Measurements from ENCODE around the gene CNTN5. TPM values are rescaled to one million over a fixed set of nuclear protein-coding genes. Genes with fewer than 3 reads are reported as not detected.

Gene CNTN5
- total and polyA plus RNA-seq, 2 donors (not counting 1 experiment from before 2014, with no cell fraction given), result not detected

DNA sequence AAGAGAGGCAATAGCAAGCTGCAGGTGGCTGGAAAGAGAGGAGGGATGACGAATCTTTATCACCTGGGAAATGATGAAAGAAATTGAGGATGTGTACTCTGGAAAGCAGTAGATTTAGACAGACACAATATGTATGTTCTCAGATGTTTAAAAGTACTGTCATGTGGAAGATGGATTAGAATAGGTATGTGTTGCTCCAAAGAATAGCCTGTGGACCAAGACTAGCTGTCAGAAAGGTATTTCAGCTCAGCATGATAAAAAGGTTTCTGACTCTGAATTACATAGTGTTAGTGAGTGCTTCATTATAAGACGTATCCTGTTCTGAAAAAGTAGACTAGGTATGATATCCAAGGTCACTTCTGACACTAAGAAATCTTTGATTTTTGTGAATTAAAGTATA lies 322.4 kb downstream of the CNTN5 start:
- Mint-ChIP-seq H3K4me3 (no peak overlapping the region), H3K27me3 (no peaks in the 10 kb centered on the region), H3K27ac (no peak overlapping the region), H3K4me1 (no peaks in the 10 kb centered on the region), H3K9me3 (ENCODE audit: insufficient read depth) (no peaks in the 10 kb centered on the region)
- Histone ChIP-seq H3K36me3 (replicated peaks in 1 of 2; ENCODE audit: control extremely low read depth in 1 of 2, control insufficient read depth in 1 of 2, extremely low read depth in 1 of 2, insufficient read depth in 2 of 2, low read length in 1 of 2) (no peaks in the 10 kb centered on the region), H3K4me1 (ENCODE audit: control insufficient read depth in 2 of 2, insufficient read depth in 2 of 2, low read length in 2 of 2) (no peaks in the 10 kb centered on the region), H3K79me2 (ENCODE audit: control insufficient read depth, insufficient read depth, low read length) (no peaks in the 10 kb centered on the region), H4K20me1 (ENCODE audit: control insufficient read depth, insufficient read depth, low read length, poor library complexity, severe bottlenecking) (no peaks in the 10 kb centered on the region), H3K9me3 (ENCODE audit: control extremely low read depth in 1 of 3, control insufficient read depth in 2 of 3, insufficient read depth in 1 of 3, low read length in 2 of 3) (no peaks in the 10 kb centered on the region), H3K9ac (ENCODE audit: low read length) (no peak overlapping the region), H2AFZ (ENCODE audit: insufficient read depth, low read depth, low read length, poor library complexity, severe bottlenecking) (no peak overlapping the region), H3K27me3 (replicated peaks in 1 of 4; ENCODE audit: control extremely low read depth in 1 of 4, control insufficient read depth in 3 of 4, insufficient read depth in 4 of 4, low read length in 3 of 4) (no peaks in the 10 kb centered on the region), H3K27ac (ENCODE audit: low read length in 2 of 2) (no peak overlapping the region), H3K4me2 (replicated peaks; ENCODE audit: low read depth, low read length, poor library complexity, severe bottlenecking) (no peak overlapping the region), H3K4me3 (ENCODE audit: control extremely low read depth in 1 of 5, extremely low read depth in 1 of 5, insufficient read depth in 1 of 5, low read depth in 2 of 5, low read length in 4 of 5) (no peak overlapping the region)
- ChIA-PET CTCF (no interaction called here), POLR2A (no interaction called here)
- no peak for TF ChIP-seq EZH2 (IDR thresholded peaks at IDR 0.05; ENCODE audit: borderline replicate concordance, insufficient read depth, low read depth, low read length, poor library complexity, severe bottlenecking)
- TF ChIP-seq, protein P1, sequence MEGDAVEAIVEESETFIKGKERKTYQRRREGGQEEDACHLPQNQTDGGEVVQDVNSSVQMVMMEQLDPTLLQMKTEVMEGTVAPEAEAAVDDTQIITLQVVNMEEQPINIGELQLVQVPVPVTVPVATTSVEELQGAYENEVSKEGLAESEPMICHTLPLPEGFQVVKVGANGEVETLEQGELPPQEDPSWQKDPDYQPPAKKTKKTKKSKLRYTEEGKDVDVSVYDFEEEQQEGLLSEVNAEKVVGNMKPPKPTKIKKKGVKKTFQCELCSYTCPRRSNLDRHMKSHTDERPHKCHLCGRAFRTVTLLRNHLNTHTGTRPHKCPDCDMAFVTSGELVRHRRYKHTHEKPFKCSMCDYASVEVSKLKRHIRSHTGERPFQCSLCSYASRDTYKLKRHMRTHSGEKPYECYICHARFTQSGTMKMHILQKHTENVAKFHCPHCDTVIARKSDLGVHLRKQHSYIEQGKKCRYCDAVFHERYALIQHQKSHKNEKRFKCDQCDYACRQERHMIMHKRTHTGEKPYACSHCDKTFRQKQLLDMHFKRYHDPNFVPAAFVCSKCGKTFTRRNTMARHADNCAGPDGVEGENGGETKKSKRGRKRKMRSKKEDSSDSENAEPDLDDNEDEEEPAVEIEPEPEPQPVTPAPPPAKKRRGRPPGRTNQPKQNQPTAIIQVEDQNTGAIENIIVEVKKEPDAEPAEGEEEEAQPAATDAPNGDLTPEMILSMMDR (IDR thresholded peaks at IDR 0.05), result no peak
- DNase-seq (no peak), ATAC-seq (ENCODE audit: low read depth) (no peak)
- WGBS (ENCODE audit: insufficient coverage), result 82% methylated on average over 1 of the region's 2 CpGs
- intact Hi-C loops (cut with micrococcal nuclease), result no loop called here

DNA sequence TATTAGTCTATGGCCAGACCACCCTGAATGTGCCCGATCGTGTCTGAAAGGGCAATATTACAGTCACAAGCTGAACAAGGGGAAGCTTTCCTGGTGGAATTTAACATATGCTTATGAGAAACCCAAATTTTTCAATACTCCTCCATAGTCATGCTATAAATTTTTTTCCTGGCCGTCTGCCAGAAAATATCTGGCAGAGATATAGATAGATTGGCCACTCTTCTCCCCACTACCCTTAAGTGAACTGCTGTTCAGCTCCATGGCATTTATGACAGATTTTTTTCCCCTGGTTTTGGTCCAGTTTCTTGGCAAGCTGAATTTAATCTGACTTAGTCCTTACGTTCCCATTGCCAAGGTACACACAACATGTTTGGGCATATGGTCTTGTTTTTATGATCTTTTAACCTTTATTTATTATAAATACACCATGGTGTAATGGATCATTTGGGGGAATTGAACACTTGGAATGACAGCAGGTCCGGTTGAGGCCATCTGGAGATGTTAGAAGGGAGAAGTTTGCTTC lies 328.5 kb downstream of the CNTN5 start:
- Histone ChIP-seq H3K36me3 (replicated peaks in 1 of 2; ENCODE audit: control extremely low read depth in 1 of 2, control insufficient read depth in 1 of 2, extremely low read depth in 1 of 2, insufficient read depth in 2 of 2, low read length in 1 of 2) (no peaks in the 10 kb centered on the region), H3K4me1 (ENCODE audit: control insufficient read depth in 2 of 2, insufficient read depth in 2 of 2, low read length in 2 of 2) (no peaks in the 10 kb centered on the region), H4K20me1 (ENCODE audit: control insufficient read depth, insufficient read depth, low read length, poor library complexity, severe bottlenecking) (no peaks in the 10 kb centered on the region), H3K9me3 (ENCODE audit: control extremely low read depth in 1 of 3, control insufficient read depth in 2 of 3, insufficient read depth in 1 of 3, low read length in 2 of 3) (no peaks in the 10 kb centered on the region), H3K27ac (ENCODE audit: low read length in 2 of 2) (no peak overlapping the region), H3K4me2 (replicated peaks; ENCODE audit: low read depth, low read length, poor library complexity, severe bottlenecking) (no peak overlapping the region), H2AFZ (ENCODE audit: insufficient read depth, low read depth, low read length, poor library complexity, severe bottlenecking) (no peak overlapping the region), H3K27me3 (replicated peaks in 1 of 4; ENCODE audit: control extremely low read depth in 1 of 4, control insufficient read depth in 3 of 4, insufficient read depth in 4 of 4, low read length in 3 of 4) (no peaks in the 10 kb centered on the region), H3K4me3 (ENCODE audit: control extremely low read depth in 1 of 5, extremely low read depth in 1 of 5, insufficient read depth in 1 of 5, low read depth in 2 of 5, low read length in 4 of 5) (no peak overlapping the region), H3K9ac (ENCODE audit: low read length) (no peak overlapping the region), H3K79me2 (ENCODE audit: control insufficient read depth, insufficient read depth, low read length) (no peaks in the 10 kb centered on the region)
- ATAC-seq (ENCODE audit: low read depth) (no peak), DNase-seq (no peak)
- no peak overlapping the region for H3K4me3 Mint-ChIP-seq
- no peaks in the 10 kb centered on the region for H3K4me1 Mint-ChIP-seq
- intact Hi-C loops (cut with micrococcal nuclease), result no loop called here
- POLR2A ChIA-PET, result no interaction called here
- 73% methylated on average over 2 of the region's 5 CpGs for WGBS (ENCODE audit: insufficient coverage)
- no peaks in the 10 kb centered on the region for H3K27me3 Mint-ChIP-seq
- TF ChIP-seq, protein P1 (IDR thresholded peaks at IDR 0.05), result no peak
- H3K27ac Mint-ChIP-seq, result no peak overlapping the region
- H3K9me3 Mint-ChIP-seq (ENCODE audit: insufficient read depth), result no peaks in the 10 kb centered on the region
- CTCF ChIA-PET, result no interaction called here

Measured in B cell (primary cell).